Retinal pigment epithelial cell (primary cell): ENCODE data around the gene ICAM4.
"Not testable (repeated sequence)": the region's sequence is repeated elsewhere in the genome, so short reads cannot be mapped to it uniquely, and the experiment has no call there.

Experiments
- DNase-seq: peaks from one replicate; pipeline ENCODE4 v3.0.0-alpha.2; 2010; ENCODE audit warnings: low read depth
- H3K4me3 ChIP-seq: 2 replicates; pipeline ENCODE4 v1.5.1; 2011; ENCODE audit warnings: mild to moderate bottlenecking, low read length, control low read depth, moderate library complexity
- CTCF ChIP-seq: conservative IDR thresholded peaks from 2 replicates; pipeline ENCODE4 v1.5.1; 2011; ENCODE audit warnings: low read depth, low read length, control low read depth, inconsistent platforms

ICAM4 gene

GRCh38 chr19:10333758-10334587 is 47.2 kb downstream of the ICAM4 start:
- no peak for DNase-seq
- TF ChIP-seq CTCF = no peak

GRCh38 chr19:10334588-10335351 is 48.0 kb downstream of the ICAM4 start:
- DNase-seq = peak; percentile 68
- peak overlapping the region; percentile 89 for H3K4me3 ChIP-seq
- peak; percentile 10 for TF ChIP-seq CTCF

More at GRCh38 chr19:10333758-10334587, 47.2 kb downstream of the ICAM4 start:
- H3K4me3 ChIP-seq = peak overlapping the region; percentile 89

GRCh38 chr19:10335352-10335985 is 48.7 kb downstream of the ICAM4 start:
- DNase-seq = no peak
- no peak for TF ChIP-seq CTCF
- no peak overlapping the region for H3K4me3 ChIP-seq

GRCh38 chr19:10336725-10337124 is 50.0 kb downstream of the ICAM4 start:
- H3K4me3 ChIP-seq, DNase-seq: not testable (repeated sequence)
